T1000 (cell line): ENCODE data around the gene LAMTOR3.
"Not testable (repeated sequence)": the region's sequence is repeated elsewhere in the genome, so short reads cannot be mapped to it uniquely, and the experiment has no call there.

ENCODE experiments used
- DNase-seq: peaks from one replicate; lab custom pipeline; 2025; ENCODE audit warnings: mixed read lengths; lab: John Stamatoyannopoulos, UW

The LAMTOR3 gene

DNA sequence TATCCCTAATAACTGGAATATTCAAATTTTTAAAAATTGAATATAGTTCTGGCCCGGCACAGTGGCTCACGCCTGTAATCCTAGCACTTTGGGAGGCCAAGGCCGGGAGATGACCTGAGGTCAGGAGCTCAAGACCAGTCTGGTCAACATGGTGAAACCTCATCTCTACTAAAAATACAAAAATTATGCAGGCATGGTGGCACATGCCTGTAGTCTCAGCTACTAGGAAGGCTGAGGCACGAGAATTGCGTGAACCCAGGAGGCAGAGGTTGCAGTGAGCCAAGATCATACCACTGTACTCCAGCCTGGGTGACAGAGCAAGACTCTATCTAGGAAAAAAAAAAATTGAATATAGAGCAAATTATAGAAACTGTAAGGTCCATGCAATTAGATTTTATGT is 64.2 kb downstream of the LAMTOR3 start:
- not testable (repeated sequence) for DNase-seq

DNA sequence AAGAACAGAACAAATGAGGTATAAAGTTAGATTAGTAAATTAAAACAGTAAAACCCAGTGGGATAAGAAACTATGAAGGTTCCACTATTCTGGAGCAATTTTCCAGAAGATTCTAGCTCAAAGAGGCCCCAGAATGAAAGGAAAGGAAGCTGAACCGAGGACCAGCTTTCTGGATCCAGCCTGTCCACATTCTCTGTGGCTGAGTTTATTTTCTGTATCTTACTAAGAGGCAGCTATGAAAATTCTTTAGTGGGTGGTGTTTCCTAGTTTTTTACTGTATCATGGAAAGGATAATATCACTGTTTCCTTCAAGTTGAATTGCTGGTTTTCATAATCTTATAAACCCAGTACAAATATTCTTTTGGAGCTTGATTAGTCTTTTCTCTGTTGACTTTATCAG is 65.8 kb downstream of the LAMTOR3 start:
- no peak for DNase-seq
